ENCODE measurements around the gene WARS2.
A peak's percentile ranks its signal among the peaks of the same experiment; 100 is the strongest.
"Not testable (repeated sequence)": the region's sequence is repeated elsewhere in the genome, so short reads cannot be mapped to it uniquely, and the experiment has no call there.

The WARS2 gene

DNA sequence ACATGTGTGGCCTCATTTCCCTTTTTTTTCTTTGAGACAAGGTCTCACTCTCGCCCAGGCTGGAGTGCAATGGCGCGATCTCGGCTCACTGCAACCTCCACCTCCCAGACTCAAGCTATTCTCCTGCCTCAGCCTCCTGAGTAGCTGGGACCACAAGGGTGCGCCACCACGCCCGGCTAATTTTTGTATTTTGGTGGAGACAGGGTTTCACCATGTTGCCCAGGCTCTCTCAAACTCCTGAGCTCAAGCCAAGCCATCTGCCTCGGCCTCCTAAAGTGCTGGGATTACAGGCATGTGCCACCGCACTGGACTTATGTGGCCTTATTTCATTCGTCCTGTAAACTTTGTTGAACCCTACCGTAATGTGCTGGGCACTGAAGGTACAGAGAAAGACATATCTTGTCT lies 569 bp upstream of the WARS2 start:
- 72 to 73% methylated on average over 8 to 11 of the region's 11 CpGs for WGBS, 2 experiments (ENCODE audit: insufficient coverage in 2 of 2)
- Histone ChIP-seq H3K36me3 (ENCODE audit: control insufficient read depth, insufficient read depth, low read length) (no peaks in the 10 kb centered on the region), H3K4me3 (ENCODE audit: extremely low read depth, insufficient read depth, low read length, poor library complexity, severe bottlenecking) (peak overlapping the region; percentile 56), H3K9me3 (ENCODE audit: control insufficient read depth, low read length) (no peaks in the 10 kb centered on the region), H3K4me1 (ENCODE audit: control insufficient read depth, insufficient read depth, low read length, poor library complexity, severe bottlenecking) (peaks cover 14% of the 10 kb centered on the region), H3K27ac (ENCODE audit: low read depth, low read length, severe bottlenecking) (peak overlapping the region; percentile 99)

DNA sequence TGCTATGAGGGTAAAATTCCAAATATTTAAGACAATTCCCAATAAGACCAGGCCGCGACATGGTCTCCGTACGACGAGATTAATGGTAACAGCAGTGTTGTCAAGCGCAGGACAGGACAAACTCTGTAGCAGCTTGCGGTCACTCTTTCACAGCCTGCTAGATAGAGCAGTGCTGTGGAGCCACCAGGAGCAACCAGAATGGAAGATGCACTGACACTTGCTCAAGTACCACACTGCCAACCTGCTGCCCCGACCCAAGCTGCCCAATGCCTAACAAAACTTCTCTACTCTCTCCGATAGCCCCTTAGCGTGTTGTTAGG lies 636 bp downstream of the WARS2 start:
- peak overlapping the region; percentile 56 for H3K4me3 ChIP-seq (ENCODE audit: extremely low read depth, insufficient read depth, low read length, poor library complexity, severe bottlenecking)
- no peaks in the 10 kb centered on the region for H3K36me3 ChIP-seq (ENCODE audit: control insufficient read depth, insufficient read depth, low read length)
- H3K9me3 ChIP-seq (ENCODE audit: control insufficient read depth, low read length): no peaks in the 10 kb centered on the region
- 0 to 4% methylated on average over 5 to 7 of the region's 10 CpGs for WGBS, 2 experiments (ENCODE audit: insufficient coverage in 2 of 2)
- peaks cover 14% of the 10 kb centered on the region for H3K4me1 ChIP-seq (ENCODE audit: control insufficient read depth, insufficient read depth, low read length, poor library complexity, severe bottlenecking)
- H3K27ac ChIP-seq (ENCODE audit: low read depth, low read length, severe bottlenecking): peak overlapping the region; percentile 99

DNA sequence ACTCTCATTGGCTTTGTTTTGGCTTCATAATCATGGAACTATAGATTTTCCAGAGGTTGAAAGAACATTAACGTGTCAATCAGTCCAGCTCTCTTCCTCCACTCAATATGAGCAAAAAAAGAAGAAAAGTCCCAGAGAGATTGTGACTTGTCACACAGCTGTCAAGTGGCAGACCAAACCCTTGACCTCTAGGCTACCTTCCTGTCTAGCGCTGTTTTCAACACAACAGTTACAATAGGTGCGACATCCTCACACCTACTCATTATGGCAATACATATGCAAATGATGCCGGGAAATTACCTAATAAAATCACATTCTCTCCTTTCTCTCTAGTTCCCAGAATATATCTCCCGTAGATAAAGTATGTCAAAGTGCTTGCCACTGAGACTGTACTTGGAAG lies 1.1 kb downstream of the WARS2 start:
- no peaks in the 10 kb centered on the region for H3K36me3 ChIP-seq (ENCODE audit: control insufficient read depth, insufficient read depth, low read length)
- 38 to 45% methylated on average over 3 to 4 of the region's 5 CpGs for WGBS, 2 experiments (ENCODE audit: insufficient coverage in 2 of 2)
- peak overlapping the region; percentile 99 for H3K27ac ChIP-seq (ENCODE audit: low read depth, low read length, severe bottlenecking)
- no peaks in the 10 kb centered on the region for H3K9me3 ChIP-seq (ENCODE audit: control insufficient read depth, low read length)
- H3K4me3 ChIP-seq (ENCODE audit: extremely low read depth, insufficient read depth, low read length, poor library complexity, severe bottlenecking): peak overlapping the region; percentile 56
- peaks cover 16% of the 10 kb centered on the region for H3K4me1 ChIP-seq (ENCODE audit: control insufficient read depth, insufficient read depth, low read length, poor library complexity, severe bottlenecking)

DNA sequence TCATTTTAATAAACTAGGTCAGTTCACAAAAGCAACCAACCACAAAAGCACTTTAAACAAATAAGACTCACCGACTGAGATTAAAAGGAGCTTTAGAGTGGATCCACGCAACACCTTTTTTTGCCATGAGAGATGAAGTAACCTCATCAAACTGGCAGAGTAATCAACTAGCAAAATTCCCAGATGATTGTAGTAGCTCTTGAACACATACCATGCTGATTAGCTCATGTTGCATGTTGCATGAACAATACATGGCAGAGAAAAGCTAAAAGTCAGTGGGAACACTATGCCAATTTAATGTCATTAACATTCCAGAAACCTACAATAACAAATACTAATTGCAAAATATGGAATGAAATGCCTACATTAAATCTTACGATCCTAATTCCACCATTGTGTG lies 4.1 kb downstream of the WARS2 start:
- peaks cover 21% of the 10 kb centered on the region for H3K4me1 ChIP-seq (ENCODE audit: control insufficient read depth, insufficient read depth, low read length, poor library complexity, severe bottlenecking)
- H3K36me3 ChIP-seq (ENCODE audit: control insufficient read depth, insufficient read depth, low read length): no peaks in the 10 kb centered on the region
- H3K4me3 ChIP-seq (ENCODE audit: extremely low read depth, insufficient read depth, low read length, poor library complexity, severe bottlenecking): no peak overlapping the region
- no peak overlapping the region for H3K27ac ChIP-seq (ENCODE audit: low read depth, low read length, severe bottlenecking)
- WGBS, 2 experiments (ENCODE audit: insufficient coverage in 2 of 2): 86 to 100% methylated on average over 2 of the region's 3 CpGs
- no peaks in the 10 kb centered on the region for H3K9me3 ChIP-seq (ENCODE audit: control insufficient read depth, low read length)

DNA sequence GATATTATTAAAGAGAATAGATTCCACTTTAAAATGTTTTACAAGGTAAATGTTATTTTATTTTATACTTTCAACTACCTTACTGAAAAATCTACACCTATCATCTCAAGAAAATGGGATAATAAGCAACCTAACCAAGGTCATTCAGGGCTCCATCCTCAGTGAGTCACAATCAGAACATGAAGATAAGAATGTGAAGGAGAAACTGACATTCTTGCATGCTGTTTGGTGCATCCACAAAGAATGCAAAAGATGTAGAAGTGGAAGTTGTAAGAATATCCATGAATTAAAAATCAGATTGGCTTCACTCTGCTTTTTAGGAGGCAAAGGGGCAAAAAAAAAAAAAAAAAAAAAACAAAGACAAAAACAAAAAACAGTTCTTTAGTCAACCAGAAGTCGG lies 6.5 kb downstream of the WARS2 start:
- 100% methylated on average over 1 of the region's 1 CpG; no CpG with 5 or more reads in 1 of the 2 experiments for WGBS, 2 experiments (ENCODE audit: insufficient coverage in 2 of 2)
- H3K4me3 ChIP-seq (ENCODE audit: extremely low read depth, insufficient read depth, low read length, poor library complexity, severe bottlenecking): no peak overlapping the region
- no peak overlapping the region for H3K27ac ChIP-seq (ENCODE audit: low read depth, low read length, severe bottlenecking)
- peaks cover 15% of the 10 kb centered on the region for H3K4me1 ChIP-seq (ENCODE audit: control insufficient read depth, insufficient read depth, low read length, poor library complexity, severe bottlenecking)
- no peaks in the 10 kb centered on the region for H3K36me3 ChIP-seq (ENCODE audit: control insufficient read depth, insufficient read depth, low read length)
- no peaks in the 10 kb centered on the region for H3K9me3 ChIP-seq (ENCODE audit: control insufficient read depth, low read length)

DNA sequence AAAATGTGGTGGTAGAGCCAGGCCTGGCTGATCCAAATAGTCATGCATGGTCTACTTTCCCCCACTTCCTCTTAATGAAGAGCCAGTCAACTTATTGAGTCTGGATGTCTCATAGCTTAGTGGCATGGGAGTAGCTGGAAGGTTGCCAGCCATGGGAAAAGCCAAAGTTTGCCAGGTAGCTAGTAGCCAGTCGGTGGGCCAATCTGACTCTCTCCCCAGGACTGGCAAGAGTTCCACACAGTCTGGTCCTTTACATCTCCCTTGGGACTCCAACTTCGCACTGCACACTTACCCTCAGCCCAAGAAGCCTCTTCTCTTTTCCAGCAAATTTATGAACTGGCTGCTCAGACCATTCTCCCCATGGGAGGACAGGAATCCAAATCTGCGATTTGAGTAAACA lies 8.3 kb downstream of the WARS2 start:
- Histone ChIP-seq H3K27ac (ENCODE audit: low read depth, low read length, severe bottlenecking) (no peak overlapping the region), H3K4me3 (ENCODE audit: extremely low read depth, insufficient read depth, low read length, poor library complexity, severe bottlenecking) (no peak overlapping the region), H3K4me1 (ENCODE audit: control insufficient read depth, insufficient read depth, low read length, poor library complexity, severe bottlenecking) (peaks cover 15% of the 10 kb centered on the region), H3K36me3 (ENCODE audit: control insufficient read depth, insufficient read depth, low read length) (no peaks in the 10 kb centered on the region), H3K9me3 (ENCODE audit: control insufficient read depth, low read length) (no peaks in the 10 kb centered on the region)
- 100% methylated on average over 1 to 2 of the region's 3 CpGs for WGBS, 2 experiments (ENCODE audit: insufficient coverage in 2 of 2)

DNA sequence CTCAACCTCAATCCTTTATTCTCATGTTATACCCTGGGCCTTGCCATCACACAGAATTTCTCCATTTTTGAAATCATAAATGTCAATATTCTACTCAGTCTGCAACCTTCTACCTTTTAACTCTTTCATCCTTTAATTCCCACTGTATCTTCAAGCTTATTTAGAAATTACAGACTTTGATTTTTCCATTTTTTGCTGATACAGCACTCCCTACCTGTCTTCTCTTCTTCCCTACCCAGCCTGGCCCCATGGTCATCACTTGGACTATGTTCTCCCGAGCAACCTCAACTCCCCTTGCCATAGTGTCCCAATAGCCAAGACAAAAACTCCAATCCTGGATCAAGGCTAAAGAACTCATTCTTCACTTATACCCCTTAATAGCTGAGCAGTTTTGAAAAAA lies 14.6 kb downstream of the WARS2 start:
- no peak overlapping the region for H3K27ac ChIP-seq (ENCODE audit: low read depth, low read length, severe bottlenecking)
- H3K36me3 ChIP-seq (ENCODE audit: control insufficient read depth, insufficient read depth, low read length): no peaks in the 10 kb centered on the region
- H3K4me3 ChIP-seq (ENCODE audit: extremely low read depth, insufficient read depth, low read length, poor library complexity, severe bottlenecking): no peak overlapping the region
- no peaks in the 10 kb centered on the region for H3K9me3 ChIP-seq (ENCODE audit: control insufficient read depth, low read length)
- no CpG with 5 or more reads among the region's 1 CpG for WGBS, 2 experiments (ENCODE audit: insufficient coverage in 2 of 2)
- no peaks in the 10 kb centered on the region for H3K4me1 ChIP-seq (ENCODE audit: control insufficient read depth, insufficient read depth, low read length, poor library complexity, severe bottlenecking)

DNA sequence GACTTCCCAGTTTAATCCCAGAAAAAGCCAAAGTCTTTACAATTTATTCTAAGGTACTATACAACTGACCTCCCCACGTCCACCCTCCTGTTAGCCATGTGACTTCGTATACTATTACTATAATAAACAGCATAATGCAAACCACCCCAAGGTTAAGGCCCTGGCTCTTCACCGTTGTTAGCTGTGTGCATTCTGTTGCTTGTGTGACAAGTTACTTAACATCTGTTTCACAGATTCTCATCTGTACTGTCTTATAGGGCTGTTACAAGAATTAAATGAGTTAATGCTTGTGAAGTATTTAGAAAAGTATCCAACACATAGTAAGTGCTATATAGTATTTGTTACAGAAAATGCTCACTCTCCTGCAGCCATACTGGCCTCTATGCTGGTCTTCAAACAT lies 15.7 kb downstream of the WARS2 start:
- Histone ChIP-seq H3K4me1 (ENCODE audit: control insufficient read depth, insufficient read depth, low read length, poor library complexity, severe bottlenecking) (no peaks in the 10 kb centered on the region), H3K36me3 (ENCODE audit: control insufficient read depth, insufficient read depth, low read length) (no peaks in the 10 kb centered on the region), H3K27ac (ENCODE audit: low read depth, low read length, severe bottlenecking) (no peak overlapping the region), H3K9me3 (ENCODE audit: control insufficient read depth, low read length) (no peaks in the 10 kb centered on the region), H3K4me3 (ENCODE audit: extremely low read depth, insufficient read depth, low read length, poor library complexity, severe bottlenecking) (no peak overlapping the region)
- WGBS, 2 experiments (ENCODE audit: insufficient coverage in 2 of 2): 94% methylated on average over 2 of the region's 3 CpGs; no CpG with 5 or more reads in 1 of the 2 experiments

DNA sequence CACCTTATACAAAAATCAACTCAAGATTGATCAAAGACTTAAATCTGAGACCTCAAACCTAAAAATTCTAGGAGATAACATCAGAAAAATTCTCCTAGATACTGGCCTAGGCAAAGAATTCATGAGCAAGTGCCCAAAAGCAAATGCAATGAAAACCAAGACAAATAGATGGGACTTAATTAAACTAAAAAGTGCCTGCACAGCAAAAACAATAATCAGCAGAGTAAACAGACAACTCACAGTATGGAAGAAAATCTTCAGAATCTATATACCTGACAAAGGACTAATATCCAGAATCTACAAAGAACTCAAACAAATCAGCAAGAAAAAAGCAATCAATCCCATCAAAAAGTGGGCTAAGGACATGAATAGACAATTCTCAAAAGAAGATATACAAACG lies 18.6 kb downstream of the WARS2 start:
- H3K4me1 ChIP-seq (ENCODE audit: control insufficient read depth, insufficient read depth, low read length, poor library complexity, severe bottlenecking); H3K36me3 ChIP-seq (ENCODE audit: control insufficient read depth, insufficient read depth, low read length); H3K27ac ChIP-seq (ENCODE audit: low read depth, low read length, severe bottlenecking); H3K4me3 ChIP-seq (ENCODE audit: extremely low read depth, insufficient read depth, low read length, poor library complexity, severe bottlenecking); H3K9me3 ChIP-seq (ENCODE audit: control insufficient read depth, low read length): not testable (repeated sequence)
- 75% methylated on average over 1 of the region's 1 CpG; no CpG with 5 or more reads in 1 of the 2 experiments for WGBS, 2 experiments (ENCODE audit: insufficient coverage in 2 of 2)

DNA sequence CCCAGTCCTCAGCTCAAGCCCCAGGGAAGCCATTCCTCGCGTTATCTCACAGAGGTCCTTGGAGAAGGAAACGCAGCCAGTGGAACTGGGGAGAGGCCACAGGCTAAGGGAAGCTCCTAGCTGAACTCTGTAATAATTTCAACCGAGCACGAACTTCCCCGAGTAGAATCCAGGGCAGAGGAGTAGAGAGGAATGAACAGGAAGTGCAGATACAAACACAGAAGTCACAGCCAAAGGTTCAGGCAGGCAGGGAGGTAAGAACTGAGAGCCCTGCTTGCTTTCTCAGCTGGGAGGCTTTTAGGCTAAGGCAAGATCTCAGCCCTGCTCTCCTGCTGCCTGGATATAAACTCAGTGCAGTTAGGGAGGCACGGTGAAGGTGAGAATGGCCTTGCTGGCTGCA lies 23.7 kb downstream of the WARS2 start:
- Histone ChIP-seq H3K9me3 (ENCODE audit: control insufficient read depth, low read length) (no peaks in the 10 kb centered on the region), H3K4me1 (ENCODE audit: control insufficient read depth, insufficient read depth, low read length, poor library complexity, severe bottlenecking) (peaks cover 11% of the 10 kb centered on the region), H3K27ac (ENCODE audit: low read depth, low read length, severe bottlenecking) (no peak overlapping the region), H3K36me3 (ENCODE audit: control insufficient read depth, insufficient read depth, low read length) (no peaks in the 10 kb centered on the region), H3K4me3 (ENCODE audit: extremely low read depth, insufficient read depth, low read length, poor library complexity, severe bottlenecking) (no peak overlapping the region)
- WGBS, 2 experiments (ENCODE audit: insufficient coverage in 2 of 2): 46 to 48% methylated on average over 6 to 7 of the region's 7 CpGs

DNA sequence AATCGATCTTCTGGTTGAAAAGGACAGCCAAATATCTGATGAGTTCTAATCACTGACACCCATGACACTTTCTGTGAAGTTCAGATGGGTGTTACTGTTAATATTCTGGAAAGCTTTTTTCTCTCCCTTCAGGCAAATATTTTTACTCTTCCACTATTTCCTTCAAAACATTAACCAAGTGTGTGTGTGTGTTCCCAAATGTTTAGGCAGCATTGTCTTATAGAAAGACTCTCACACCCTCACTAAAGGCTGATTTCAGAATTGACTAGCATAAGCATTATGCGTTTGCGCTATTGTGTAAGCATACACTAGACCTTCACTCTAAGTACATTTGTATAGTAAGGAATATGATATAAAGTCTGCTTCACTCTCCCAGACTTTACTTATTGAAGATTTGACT lies 24.7 kb downstream of the WARS2 start:
- no peaks in the 10 kb centered on the region for H3K36me3 ChIP-seq (ENCODE audit: control insufficient read depth, insufficient read depth, low read length)
- WGBS, 2 experiments (ENCODE audit: insufficient coverage in 2 of 2): no CpG with 5 or more reads among the region's 3 CpGs
- no peak overlapping the region for H3K4me3 ChIP-seq (ENCODE audit: extremely low read depth, insufficient read depth, low read length, poor library complexity, severe bottlenecking)
- no peak overlapping the region for H3K27ac ChIP-seq (ENCODE audit: low read depth, low read length, severe bottlenecking)
- H3K4me1 ChIP-seq (ENCODE audit: control insufficient read depth, insufficient read depth, low read length, poor library complexity, severe bottlenecking): peaks cover 11% of the 10 kb centered on the region
- H3K9me3 ChIP-seq (ENCODE audit: control insufficient read depth, low read length): no peaks in the 10 kb centered on the region

DNA sequence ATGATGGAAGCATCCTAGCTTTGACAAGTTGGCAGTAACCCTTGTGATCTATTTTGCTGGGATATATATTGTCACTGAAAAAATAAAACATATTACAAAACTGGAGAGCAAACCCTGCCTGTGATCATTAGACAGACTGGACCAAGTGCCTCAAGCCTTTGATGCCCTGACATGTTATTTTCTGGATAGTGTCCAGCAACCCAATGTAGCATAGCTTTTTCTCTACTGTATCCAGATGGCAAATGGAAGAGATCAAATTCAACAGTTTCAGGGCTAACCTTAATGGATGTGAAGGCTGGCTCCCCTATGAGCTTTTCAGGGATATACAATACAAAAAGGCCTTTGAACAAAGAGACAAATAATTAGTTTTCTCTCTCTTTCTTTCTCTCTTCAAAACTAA lies 25.1 kb downstream of the WARS2 start:
- H3K4me3 ChIP-seq (ENCODE audit: extremely low read depth, insufficient read depth, low read length, poor library complexity, severe bottlenecking): no peak overlapping the region
- H3K27ac ChIP-seq (ENCODE audit: low read depth, low read length, severe bottlenecking): no peak overlapping the region

More for the DNA sequence above, 25.1 kb downstream of the WARS2 start:
- peaks cover 11% of the 10 kb centered on the region for H3K4me1 ChIP-seq (ENCODE audit: control insufficient read depth, insufficient read depth, low read length, poor library complexity, severe bottlenecking)
- H3K9me3 ChIP-seq (ENCODE audit: control insufficient read depth, low read length): no peaks in the 10 kb centered on the region
- H3K36me3 ChIP-seq (ENCODE audit: control insufficient read depth, insufficient read depth, low read length): no peaks in the 10 kb centered on the region

All from mesodermal cell (in vitro differentiated cells).